Brain pericyte (primary cell): ENCODE data around the gene POLR3H.

Source experiments
- DNase-seq: peaks from one replicate; pipeline ENCODE4 v3.0.0-alpha.2; 2012; ENCODE audit warnings: low read depth, low spot score

The POLR3H gene

GRCh38 chr22:41517172-41518047 is 26.9 kb downstream of the POLR3H start:
- no peak for DNase-seq

- no peak for DNase-seq
These were observed 27.8 kb downstream of the POLR3H start for GRCh38 chr22:41516462-41516861.

- DNase-seq = no peak
These were observed 30.9 kb downstream of the POLR3H start for GRCh38 chr22:41513391-41513790.

- DNase-seq = peak; percentile 57
These were observed 31.7 kb downstream of the POLR3H start for GRCh38 chr22:41512421-41513194.

- no peak for DNase-seq
These were observed 32.7 kb downstream of the POLR3H start for GRCh38 chr22:41511521-41511968.

GRCh38 chr22:41508770-41509170 is 35.5 kb downstream of the POLR3H start:
- no peak for DNase-seq

- DNase-seq = no peak
These were observed 36.8 kb downstream of the POLR3H start for GRCh38 chr22:41507330-41508063.

GRCh38 chr22:41505511-41506220 is 38.6 kb downstream of the POLR3H start:
- no peak for DNase-seq

- no peak for DNase-seq
These were observed 39.5 kb downstream of the POLR3H start for GRCh38 chr22:41504816-41505215.

- no peak for DNase-seq
These were observed 39.9 kb downstream of the POLR3H start for GRCh38 chr22:41504397-41504796.

GRCh38 chr22:41501209-41501608 is 43.1 kb downstream of the POLR3H start:
- no peak for DNase-seq

- DNase-seq = no peak
These were observed 44.0 kb downstream of the POLR3H start for GRCh38 chr22:41500303-41500702.

- DNase-seq = no peak
These were observed 44.5 kb downstream of the POLR3H start for GRCh38 chr22:41499624-41500280.

- DNase-seq = no peak
These were observed 45.9 kb downstream of the POLR3H start for GRCh38 chr22:41498303-41498835.

GRCh38 chr22:41491374-41492100 is 52.7 kb downstream of the POLR3H start:
- no peak for DNase-seq

- no peak for DNase-seq
These were observed 55.5 kb downstream of the POLR3H start for GRCh38 chr22:41488596-41489385.

GRCh38 chr22:41488076-41488475 is 56.2 kb downstream of the POLR3H start:
- DNase-seq = no peak

GRCh38 chr22:41487037-41487935 is 57.0 kb downstream of the POLR3H start:
- no peak for DNase-seq
